Progenitor cell of endocrine pancreas (in vitro differentiated cells): ENCODE data around the gene BBS4. TPM values are rescaled to one million over a fixed set of nuclear protein-coding genes. Genes with fewer than 3 reads are reported as not detected.

Experiments used
- DNase-seq: peaks from one replicate; pipeline ENCODE4 v3.0.0; 2021; ENCODE audit warnings: low spot score; ENCODE audit not compliant: unreplicated experiment
- H3K27ac Mint-ChIP-seq: 2 replicates; pipeline ENCODE4 v1.8.0; 2021; ENCODE audit warnings: mild to moderate bottlenecking, moderate library complexity, mixed read lengths
- H3K27me3 Mint-ChIP-seq: 2 replicates; pipeline ENCODE4 v1.8.0; 2021; ENCODE audit warnings: mixed read lengths
- H3K36me3 Mint-ChIP-seq: 2 replicates; pipeline ENCODE4 v1.8.0; 2022; ENCODE audit warnings: mixed read lengths; ENCODE audit not compliant: insufficient read depth
- H3K4me1 Mint-ChIP-seq: 2 replicates; pipeline ENCODE4 v1.8.0; 2021; ENCODE audit warnings: low read depth, mixed read lengths
- H3K4me3 Mint-ChIP-seq: 2 replicates; pipeline ENCODE4 v1.8.0; 2021; ENCODE audit warnings: low read depth, mild to moderate bottlenecking, moderate library complexity, mixed read lengths
- H3K9me3 Mint-ChIP-seq: 2 replicates; pipeline ENCODE4 v1.8.0; 2021; ENCODE audit warnings: low read depth, mixed read lengths
- CTCF ChIP-seq: fragments of 200-600 bp; sonication (generic); IDR thresholded peaks from one replicate; pipeline ENCODE4 v1.5.0; 2021; ENCODE audit warnings: antibody characterized with exemption, mild to moderate bottlenecking; ENCODE audit not compliant: unreplicated experiment
- total RNA-seq: library from RNA; stranded (reverse); gene quantifications from 2 replicates; pipeline ENCODE4 v1.2.1, GENCODE V29; 2021

BBS4 gene
- total RNA-seq, 1 donor from 2014 or later = 33.8 TPM

DNA sequence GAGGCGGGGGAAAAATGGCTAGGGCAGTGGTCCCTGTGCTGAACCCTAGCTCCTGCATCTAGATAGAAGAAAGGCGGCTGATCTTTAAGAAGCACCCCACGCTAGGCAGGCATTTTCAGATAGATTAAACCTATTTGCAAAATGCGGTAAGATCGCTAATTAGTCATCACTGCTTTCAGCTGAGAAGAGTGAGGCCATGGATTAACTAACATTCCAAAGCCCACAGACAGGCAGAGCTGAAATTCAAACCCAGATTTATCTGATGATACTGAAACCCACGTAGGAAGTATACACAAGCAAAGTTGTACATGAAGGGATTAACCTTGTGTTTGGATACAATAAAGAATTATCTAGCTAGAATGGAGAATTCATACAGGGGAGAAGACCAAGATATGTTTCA, 92.8 kb downstream of the BBS4 start:
- no peaks in the 10 kb centered on the region for H3K9me3 Mint-ChIP-seq
- no peak overlapping the region for H3K4me3 Mint-ChIP-seq

GRCh38 chr15:72781631-72782030, 95.6 kb downstream of the BBS4 start:
- H3K9me3 Mint-ChIP-seq = no peaks in the 10 kb centered on the region
- no peak for TF ChIP-seq CTCF
- peaks cover 3% of the 10 kb centered on the region for H3K36me3 Mint-ChIP-seq
- no peaks in the 10 kb centered on the region for H3K27me3 Mint-ChIP-seq
- DNase-seq = no peak
- peak overlapping the region; percentile 2 for H3K27ac Mint-ChIP-seq
- H3K4me1 Mint-ChIP-seq = peaks cover 15% of the 10 kb centered on the region
- H3K4me3 Mint-ChIP-seq = peak overlapping the region; percentile 43

More for the DNA sequence above, 92.8 kb downstream of the BBS4 start:
- Mint-ChIP-seq H3K27ac (no peak overlapping the region), H3K36me3 (peaks cover 6% of the 10 kb centered on the region), H3K4me1 (peaks cover 11% of the 10 kb centered on the region), H3K27me3 (no peaks in the 10 kb centered on the region)
- no peak for DNase-seq
- no peak for TF ChIP-seq CTCF

- H3K36me3 Mint-ChIP-seq = peaks cover 3% of the 10 kb centered on the region
Measured at GRCh38 chr15:72782274-72783003, 96.4 kb downstream of the BBS4 start.

GRCh38 chr15:72783004-72783639, 97.1 kb downstream of the BBS4 start:
- no peak for DNase-seq
- Mint-ChIP-seq H3K36me3 (peaks cover 2% of the 10 kb centered on the region), H3K27ac (peak overlapping the region; percentile 95), H3K4me3 (peak overlapping the region; percentile 87), H3K27me3 (no peaks in the 10 kb centered on the region), H3K9me3 (no peaks in the 10 kb centered on the region), H3K4me1 (peaks cover 15% of the 10 kb centered on the region)
- no peak for TF ChIP-seq CTCF

More at GRCh38 chr15:72782274-72783003, 96.4 kb downstream of the BBS4 start:
- Mint-ChIP-seq H3K4me1 (peaks cover 15% of the 10 kb centered on the region), H3K9me3 (no peaks in the 10 kb centered on the region), H3K27ac (peak overlapping the region; percentile 95), H3K4me3 (peak overlapping the region; percentile 87), H3K27me3 (no peaks in the 10 kb centered on the region)
- no peak for DNase-seq
- no peak for TF ChIP-seq CTCF

GRCh38 chr15:72783640-72784455, 97.8 kb downstream of the BBS4 start, which contains the start of gene ADPGK:
ADPGK (minus strand) TSS chr15:72783758; CDS start chr15:72783691, 67 bp downstream.
- DNase-seq = peak; percentile 93
- H3K27me3 Mint-ChIP-seq = no peaks in the 10 kb centered on the region
- H3K27ac Mint-ChIP-seq = peak within 1 kb of the TSS; percentile 98
- peaks cover 1% of the 10 kb centered on the region for H3K36me3 Mint-ChIP-seq
- peaks cover 15% of the 10 kb centered on the region for H3K4me1 Mint-ChIP-seq
- peak within 1 kb of the TSS; percentile 87 for H3K4me3 Mint-ChIP-seq
- peak; percentile 58 for TF ChIP-seq CTCF
- no peaks in the 10 kb centered on the region for H3K9me3 Mint-ChIP-seq
